ENCODE measurements around the gene MARK3.

The MARK3 gene

DNA sequence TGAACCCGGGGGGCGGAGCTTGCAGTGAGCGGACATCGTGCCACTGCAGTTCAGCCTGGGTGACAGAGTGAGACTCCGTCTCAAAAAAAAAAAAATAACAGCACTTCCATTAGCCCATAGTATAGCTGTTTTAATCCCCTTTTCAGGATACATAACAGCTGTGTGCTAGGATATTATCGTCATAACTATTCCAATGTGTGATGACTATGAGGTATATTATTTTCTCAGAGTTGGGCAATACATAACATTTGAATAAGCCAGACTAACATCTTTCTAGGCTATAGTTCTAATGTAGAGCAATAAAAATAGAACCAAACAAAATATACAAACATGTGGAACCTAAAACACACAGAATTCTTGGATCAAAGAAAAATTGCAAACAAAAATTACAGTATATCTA is 57.1 kb downstream of the MARK3 start:
- no peak for DNase-seq

DNA sequence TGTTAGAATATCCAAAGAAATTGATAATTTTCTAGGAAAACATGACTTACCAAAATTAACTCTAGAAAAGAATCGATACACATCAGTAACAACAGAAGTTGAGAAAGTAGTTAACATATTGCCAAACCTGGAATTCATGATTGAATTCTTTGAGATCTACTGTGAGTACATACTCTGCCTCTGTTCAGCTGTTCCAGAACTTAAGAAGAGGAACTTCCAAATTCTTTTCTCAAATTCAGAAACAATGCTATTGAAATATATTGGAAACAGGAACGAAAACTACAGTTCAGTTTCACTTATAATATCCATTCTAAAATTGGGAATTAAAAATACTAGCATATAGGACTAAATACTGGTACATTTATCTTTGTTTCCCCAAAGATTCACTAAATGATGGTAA is 57.9 kb downstream of the MARK3 start:
- no peak for DNase-seq

DNA sequence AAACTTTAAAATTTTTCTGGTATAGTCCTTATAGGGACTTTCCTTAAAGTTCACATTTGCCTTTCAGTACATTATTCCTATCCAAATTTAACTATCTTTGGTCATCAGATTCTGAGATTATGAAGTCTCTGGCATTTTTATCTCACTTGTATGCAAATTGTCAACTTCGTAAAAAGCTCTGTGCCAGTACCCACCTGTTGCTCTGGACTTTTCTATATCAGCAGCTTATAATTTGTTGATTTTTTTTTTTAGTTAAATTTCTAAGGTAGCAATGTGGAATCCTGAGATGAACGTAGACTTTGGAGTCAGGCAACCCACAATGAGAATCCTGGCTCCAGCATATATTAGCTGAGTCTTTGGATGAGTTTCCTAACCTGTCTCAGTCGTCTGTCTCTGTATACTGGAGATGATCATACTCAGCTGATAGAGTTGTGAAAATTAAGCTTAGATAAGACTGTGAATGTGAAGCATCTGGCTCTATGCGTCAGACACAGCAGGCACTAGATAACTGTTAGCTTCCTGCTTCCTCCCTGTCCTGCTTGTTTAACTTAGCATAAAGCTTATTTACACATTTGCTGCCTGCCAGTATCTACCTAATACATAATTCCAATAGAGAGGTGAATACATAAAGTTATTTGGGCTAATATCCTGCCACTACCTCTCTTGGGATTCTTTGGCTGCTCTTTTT is 59.8 kb downstream of the MARK3 start:
- no peak for DNase-seq

DNA sequence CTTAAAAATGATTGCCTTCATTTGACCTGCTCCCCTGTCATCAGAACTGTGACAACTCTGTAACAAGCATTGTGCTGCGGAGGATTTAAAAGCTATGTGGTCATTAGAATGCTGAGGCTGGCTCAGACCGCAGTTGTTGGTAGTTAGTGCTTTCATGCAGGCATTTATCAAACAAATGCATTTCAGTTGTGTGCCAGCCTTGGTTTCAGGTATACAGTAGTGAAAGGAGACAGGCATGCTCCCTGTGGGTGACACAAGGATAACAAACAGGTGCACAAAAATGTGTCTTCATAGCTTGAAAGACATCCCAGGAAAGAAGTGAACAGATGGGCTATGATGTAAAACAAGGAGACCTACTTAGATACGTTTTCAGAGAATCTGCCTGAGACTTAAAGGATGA is 60.6 kb downstream of the MARK3 start:
- no peak for DNase-seq

DNA sequence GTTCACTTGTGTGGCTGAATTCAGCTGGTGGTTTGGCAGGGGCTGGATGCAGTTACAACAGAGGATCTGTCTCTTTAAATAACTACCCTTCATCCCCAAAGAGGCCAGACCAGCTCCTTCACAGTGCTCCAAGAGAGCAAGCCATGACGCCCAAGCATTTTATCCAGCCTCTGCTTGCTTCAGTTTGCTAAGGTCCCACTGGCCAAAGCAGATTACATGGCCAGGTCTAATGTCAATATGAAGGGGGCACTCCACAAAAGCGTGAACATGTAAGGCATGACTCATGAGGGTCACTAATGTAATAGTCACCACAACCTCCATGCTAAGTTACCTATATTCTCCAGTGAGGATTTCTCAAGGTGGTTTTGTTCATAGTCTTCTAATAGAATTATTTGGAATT is 62.9 kb downstream of the MARK3 start:
- no peak for DNase-seq

DNA sequence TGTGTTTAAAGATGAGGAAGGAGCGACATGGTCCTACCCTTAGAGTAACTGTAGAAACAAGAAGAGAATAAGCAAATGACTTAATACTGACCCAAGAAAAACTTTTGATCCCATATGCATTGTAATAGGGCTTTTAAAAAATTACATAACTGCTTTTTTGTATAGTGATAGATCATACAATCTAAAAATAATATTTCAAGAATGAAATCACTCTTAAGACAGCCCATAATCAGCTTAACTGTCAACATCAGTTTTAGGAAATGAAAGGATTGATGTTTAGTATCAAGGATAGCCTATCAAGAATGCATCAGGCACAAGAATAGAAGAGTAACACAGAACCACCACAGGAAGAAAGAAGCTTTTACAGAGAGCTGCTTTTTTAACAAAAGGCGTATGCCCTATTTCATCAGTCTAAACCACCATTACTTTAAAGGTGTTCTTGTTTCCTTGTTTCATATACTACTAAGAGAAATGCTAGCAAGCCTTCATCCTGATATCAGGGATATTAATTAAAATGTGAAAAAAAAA is 64.5 kb downstream of the MARK3 start:
- no peak for DNase-seq

DNA sequence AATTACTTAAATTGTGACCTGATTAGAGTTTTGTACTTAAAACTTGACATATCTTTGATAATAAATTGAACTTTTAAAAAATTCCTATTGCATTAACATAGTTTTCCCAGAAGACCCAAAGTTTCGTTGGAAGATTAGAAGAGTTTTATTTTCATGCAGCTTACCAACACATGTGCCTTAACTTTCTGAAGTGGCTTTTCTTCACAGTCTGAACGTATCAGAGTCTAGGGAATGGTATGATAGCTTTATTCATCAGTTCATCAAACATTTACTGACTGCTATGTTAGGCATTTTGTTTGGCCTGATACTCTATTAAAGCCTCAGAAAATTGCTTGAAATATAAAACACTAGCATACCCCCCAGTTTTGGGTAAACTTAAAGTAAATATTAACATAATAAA is 65.2 kb downstream of the MARK3 start:
- no peak for DNase-seq

DNA sequence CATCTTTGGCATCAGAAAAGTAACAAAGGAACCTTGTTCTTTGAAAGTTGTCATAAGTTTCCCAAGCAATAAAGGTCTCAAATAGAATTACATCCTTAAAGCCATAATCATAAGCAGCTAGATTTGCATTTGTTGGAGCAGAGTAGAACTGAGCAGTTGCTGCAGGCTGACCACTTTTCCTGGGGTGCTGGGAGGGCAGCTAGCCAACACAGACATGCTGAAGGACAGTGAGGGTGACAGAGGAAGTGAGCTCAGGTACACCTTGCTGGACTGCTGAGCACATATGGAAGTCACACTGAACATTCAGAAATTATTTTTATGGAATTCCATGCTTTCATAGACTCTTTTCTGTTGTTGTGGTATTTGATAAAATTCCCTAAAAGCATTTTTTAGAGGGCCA is 66.2 kb downstream of the MARK3 start:
- DNase-seq = no peak

DNA sequence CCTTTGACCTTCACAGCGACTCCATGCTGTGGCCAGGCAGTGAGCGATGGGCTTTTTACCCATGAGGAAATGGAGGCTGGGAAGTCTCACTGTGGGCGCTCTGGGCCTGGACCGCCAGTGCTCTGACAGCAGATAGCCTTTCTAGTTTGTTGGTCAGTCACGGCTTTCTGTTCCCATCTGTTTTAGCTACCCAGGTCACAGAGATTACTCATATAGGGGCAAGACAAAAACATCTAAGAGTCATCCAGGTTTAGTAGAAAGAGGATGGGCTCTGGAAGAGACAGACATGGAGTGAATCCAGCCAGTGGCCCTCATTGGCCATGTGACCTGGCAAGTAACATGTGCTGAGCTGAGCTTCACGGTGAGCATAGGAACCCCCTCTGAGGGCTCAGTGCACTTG is 68.6 kb downstream of the MARK3 start:
- no peak for DNase-seq

DNA sequence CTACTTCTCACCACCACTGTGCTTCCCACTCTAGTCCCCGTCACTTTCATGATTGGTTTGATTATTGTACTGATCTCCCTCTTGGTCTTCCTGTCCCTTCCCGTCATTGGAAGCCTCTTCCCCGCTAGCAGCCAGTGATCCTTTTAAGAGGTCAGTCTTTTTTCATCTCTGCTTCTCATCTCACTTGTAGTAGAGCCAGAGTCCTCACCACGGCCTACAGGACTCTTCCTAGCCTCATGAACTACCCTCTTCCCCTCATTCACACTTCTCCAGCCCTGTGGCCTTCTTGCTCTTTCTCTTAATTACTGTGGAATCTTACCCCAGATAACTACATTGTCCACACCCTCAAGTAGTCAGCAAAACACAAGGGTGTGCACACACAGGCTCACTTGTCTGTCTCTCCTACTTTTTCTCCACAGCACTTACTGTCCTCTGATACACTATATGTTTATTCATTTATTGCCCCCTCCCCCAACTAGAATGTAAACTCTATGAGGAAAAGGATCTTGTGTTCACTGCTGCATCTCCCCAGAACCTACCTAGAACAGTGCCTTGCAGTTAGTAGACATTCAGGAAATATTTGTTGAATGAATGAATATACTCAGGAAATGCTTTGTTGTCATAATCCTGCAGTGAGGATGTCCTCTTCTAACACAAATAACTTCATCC is 71.1 kb downstream of the MARK3 start:
- no peak for DNase-seq

DNA sequence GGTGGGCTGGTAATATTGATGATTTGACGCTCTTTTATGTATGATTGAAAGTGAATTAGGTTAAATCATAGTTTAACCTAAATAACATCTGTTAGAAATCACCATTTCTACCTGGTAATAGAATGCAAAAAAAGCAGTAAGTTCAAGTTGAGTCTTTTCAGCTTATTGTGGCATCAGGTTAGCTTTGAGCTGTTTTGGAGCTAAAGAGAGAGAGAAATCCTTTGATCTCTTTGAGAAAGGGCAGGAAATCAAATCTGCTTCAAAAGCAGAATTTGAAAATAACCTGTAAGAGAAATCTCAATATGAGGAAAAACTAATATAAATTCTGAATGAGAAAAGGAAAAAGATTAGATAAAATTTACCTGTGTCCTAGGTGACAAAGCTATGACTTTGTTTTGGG is 75.2 kb downstream of the MARK3 start:
- DNase-seq = no peak

DNA sequence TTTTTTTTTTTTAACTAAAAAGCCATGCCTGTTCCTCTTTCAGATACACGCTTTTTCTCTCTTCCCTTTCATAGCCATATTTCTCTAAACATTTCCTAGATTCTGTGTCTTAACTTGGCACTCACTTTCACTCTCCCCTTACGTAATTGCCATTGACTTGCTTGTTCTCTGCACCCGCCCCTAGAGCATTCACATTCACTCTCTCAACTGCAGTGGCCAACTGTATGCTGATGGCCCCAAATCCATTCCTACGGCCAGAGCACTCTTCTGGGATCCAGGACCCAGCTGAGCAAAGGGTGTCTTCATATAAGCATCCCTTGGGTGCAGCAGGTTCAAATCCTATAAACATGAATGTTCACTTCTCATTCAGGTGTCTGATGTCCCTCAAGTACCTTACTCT is 77.9 kb downstream of the MARK3 start:
- DNase-seq = no peak

DNA sequence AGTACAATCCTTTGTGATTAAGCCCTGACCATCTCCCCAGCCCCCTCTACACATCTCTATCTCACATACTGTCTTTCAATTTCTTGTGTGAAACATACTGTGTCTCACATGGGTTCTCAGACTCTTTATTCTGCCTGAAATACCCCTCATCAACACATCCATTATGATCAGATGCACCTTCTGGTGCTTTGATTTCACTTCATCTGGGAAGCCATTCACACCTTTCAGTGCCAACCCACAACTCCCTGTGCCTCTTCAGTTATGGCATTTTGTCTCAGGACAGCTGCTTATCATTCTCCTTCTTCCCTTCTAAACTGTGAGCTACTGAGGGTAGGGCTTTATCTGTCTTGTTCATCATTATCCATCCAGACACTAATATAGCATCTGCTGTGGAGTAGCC is 78.6 kb downstream of the MARK3 start:
- no peak for DNase-seq

DNA sequence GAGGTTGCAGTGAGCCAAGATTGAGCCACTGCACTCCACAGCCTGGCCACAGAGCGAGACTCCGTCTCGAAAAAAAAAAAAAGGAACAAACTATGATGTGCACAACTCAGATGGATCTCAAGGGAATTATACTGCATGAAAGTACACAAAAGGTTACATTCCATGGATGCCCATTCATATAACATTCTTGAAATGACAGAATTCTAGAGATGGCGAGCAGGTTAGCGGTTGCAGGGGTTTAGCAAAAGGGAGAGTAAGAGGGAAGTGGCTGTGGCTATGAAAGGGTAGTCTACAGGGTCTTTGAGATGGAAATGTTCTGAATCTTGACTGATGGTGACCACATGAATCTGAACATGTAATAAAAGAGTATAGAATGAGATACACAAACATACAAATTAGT is 87.7 kb downstream of the MARK3 start:
- no peak for DNase-seq

DNA sequence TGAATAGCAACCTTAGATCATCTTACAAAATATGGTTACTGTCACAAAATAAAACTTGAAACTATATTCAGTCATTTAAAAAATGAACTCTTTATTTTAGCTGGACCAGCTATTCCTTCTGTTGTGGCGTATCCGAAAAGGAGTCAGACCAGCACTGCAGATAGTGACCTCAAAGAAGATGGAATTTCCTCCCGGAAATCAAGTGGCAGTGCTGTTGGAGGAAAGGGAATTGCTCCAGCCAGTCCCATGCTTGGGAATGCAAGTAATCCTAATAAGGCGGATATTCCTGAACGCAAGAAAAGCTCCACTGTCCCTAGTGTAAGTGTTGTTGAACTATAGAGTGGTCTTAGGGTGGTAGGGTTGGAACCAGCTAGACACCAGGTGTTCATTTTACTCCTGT is 89.7 kb downstream of the MARK3 start:
- DNase-seq = no peak

DNA sequence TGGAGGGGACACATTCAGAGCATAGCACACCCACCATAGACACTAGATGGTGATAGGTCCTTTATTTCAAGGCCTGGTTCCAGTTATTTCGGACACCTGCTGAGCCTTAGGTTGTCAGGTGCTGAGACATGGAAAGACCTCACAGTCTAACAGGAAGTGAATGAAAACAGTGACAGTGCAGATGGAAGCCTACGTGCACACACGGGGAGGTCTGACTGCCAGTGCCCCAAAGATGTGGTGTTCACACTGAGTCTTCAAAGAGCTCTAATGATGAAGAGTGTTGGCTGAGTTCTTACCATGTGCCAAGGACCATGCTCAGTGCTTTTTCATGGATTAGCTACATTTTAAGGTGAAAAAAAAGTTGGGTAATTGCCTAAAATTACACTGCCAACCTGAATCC is 90.8 kb downstream of the MARK3 start:
- no peak for DNase-seq

DNA sequence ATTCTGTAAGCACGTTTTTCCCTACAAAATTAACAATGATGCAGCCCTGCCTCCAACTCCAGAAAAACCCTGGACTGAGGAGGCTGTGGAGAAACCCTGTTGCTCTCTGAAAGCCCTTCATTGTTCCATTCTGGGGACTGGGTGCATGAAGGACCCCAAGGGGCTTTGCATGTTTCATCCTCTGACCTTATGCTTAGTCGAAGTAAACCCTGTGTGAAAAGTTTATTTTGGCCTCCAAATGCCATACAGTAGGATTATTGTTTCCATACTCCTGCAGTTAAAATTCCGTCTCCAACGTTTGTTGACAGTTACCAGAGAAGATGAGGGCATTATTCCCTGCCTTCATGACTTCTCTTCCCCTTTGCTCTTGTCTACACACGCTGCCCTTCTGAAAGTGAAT is 91.4 kb downstream of the MARK3 start:
- no peak for DNase-seq

DNA sequence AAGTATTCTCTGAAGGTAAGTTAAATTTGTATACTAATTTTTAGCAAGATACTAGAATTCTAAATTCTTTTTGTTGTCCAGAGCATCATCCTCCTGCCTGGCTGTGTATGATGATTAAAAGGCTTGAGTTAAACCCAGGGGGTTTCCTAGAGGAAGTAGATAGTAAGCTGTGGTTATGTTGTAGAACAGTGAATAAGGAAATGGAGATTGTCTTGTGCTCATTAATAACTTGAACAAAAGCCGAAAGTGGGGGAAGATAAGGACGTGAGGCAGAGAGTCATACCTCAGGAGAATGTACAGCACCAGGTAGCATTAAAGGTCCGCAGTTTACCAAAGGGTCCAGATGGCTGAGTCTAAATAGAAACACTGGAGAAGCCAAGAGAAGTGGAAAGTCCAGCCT is 95.4 kb downstream of the MARK3 start:
- no peak for DNase-seq

DNA sequence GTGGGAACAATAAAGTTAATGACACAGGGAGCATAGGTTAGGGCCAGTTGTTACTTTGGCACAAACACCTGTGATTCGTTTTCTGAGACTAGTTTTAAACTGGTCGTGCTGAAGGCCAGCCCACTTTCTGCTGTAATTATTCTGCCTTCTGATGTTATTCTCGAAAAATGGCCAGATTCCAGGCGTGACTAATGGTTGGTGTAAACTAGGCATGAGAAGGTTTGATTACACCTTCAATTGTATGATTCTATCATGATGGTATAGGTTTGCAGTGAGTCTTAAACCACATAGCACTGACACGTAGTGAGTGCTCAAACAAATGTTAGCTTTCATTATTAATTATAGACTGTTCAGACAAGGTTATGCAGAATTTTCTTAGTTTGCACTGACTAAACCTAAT is 98.4 kb downstream of the MARK3 start:
- no peak for DNase-seq

DNA sequence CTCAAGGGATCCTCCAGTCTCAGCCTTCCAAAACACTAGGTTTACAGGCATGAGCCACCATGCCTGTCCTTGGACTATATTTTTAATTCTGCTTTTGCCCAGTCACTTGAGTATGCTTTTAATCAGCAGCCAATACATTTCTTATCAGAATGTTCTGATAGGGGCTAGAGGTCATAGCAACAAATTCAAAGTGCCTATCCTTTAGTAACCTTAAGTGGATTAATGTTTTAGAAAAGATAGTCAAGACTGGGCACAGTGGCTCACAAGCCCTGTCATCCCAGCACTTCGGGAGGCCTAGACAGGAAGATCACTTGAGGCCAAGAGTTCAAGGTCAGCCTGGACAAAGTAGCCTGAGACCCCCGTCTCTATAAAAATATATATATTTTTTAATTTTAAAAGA is 100.3 kb downstream of the MARK3 start:
- no peak for DNase-seq

DNA sequence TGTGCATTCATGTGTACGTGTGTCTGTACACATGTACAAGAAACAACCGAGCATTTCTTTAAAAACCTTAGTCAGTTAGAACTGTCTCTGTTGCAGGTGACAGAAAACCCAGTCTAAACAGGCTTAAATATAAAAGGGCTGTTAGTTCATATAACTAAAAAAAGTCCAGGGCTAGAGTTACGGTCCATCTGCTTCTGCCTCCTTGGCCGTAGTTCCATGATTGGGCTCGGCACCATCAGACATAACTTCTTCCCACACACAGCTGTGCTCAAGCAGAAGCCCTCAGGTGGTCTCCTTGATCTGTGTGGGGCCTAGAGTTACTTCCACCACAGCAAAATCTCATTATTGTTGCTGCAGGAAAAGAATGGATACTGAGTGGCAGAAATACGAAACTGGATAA is 102.9 kb downstream of the MARK3 start:
- DNase-seq = no peak

DNA sequence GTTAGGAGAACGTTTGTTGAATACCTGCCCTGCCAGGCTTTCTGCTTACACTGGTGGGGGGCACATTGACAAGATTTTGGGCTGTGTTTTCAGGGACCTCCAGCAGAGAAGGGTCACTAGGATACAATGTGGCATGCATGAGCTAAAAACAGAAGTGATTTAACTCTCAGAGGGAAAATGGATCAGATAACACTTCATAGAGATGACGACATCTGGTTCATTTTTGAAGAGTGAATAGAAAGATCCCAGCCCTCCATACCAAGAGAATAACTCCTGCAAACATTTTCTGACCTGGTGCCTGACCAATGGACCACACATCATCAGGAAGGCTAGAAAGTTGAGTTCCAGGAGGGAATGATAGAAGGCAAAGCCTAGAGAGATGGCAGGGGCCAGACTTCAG is 103.7 kb downstream of the MARK3 start:
- DNase-seq = no peak

DNA sequence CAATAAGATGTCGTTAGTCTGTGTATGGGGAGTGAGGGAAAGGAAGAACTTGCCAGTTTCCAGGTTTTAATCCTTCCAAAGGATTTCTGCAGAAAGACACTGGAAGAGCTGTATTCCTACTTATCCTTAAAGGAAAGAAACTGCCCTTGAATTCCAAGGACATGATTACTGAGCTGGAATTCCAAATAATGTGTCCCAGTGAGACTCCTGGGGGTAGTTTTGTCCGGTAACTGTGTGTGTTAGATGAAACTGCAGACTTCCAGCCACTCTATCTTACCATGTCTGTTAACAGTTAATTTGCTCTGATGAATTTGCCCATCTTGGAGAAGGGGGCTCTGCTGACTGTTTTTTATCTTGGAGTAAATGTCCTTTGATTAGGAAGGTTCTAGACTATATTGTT is 104.4 kb downstream of the MARK3 start:
- DNase-seq = no peak

DNA sequence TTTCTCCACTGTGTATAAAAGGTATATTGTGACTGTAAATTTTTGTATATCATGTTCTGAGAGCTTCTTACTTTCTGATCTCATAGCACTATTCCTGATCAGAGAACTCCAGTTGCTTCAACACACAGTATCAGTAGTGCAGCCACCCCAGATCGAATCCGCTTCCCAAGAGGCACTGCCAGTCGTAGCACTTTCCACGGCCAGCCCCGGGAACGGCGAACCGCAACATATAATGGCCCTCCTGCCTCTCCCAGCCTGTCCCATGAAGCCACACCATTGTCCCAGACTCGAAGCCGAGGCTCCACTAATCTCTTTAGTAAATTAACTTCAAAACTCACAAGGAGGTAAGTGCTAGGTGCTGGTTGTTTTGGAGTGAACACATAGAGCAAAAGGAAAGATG is 106.5 kb downstream of the MARK3 start:
- DNase-seq = no peak

All from activated CD4-positive, alpha-beta T cell treated with anti-CD3 and anti-CD28 coated beads for 4 hours (primary cell).